G401.6 (cell line): ENCODE data around the gene SPATA31C2.
A peak's percentile ranks its signal among the peaks of the same experiment; 100 is the strongest.
"Not testable (repeated sequence)": the region's sequence is repeated elsewhere in the genome, so short reads cannot be mapped to it uniquely, and the experiment has no call there.

ENCODE experiments used
- FAIRE-seq: peaks from 2 replicates; lab custom pipeline; 2012; peaks lifted over from hg19 to GRCh38; lab: Jason Lieb, UNC

SPATA31C2 gene

GRCh38 chr9:88138375-88138774 lies at the start of gene SPATA31C2:
TSS of gene SPATA31C2 (minus strand) at chr9:88138475. CDS start at chr9:88138446, 29 bp downstream.
- FAIRE-seq, result not testable (repeated sequence)

DNA sequence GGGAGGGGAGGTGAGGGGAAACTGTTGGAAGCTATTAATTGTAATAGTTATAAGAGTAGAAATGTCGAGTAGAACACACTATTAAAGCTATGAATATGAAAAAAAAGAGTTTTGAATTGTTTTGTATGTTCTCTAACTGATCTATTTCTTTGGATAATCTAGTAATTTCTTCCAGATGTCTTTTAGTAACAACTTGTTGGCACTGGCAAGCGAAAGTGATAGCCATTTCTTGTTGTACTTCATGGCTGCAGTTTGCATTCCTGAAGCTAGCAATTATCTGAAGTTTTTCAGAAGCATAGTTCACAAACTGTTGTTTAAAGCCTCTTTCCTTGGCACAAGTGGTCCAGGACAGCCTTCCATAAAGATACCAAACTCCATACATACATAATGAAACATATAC lies 49.4 kb upstream of the SPATA31C2 start:
- FAIRE-seq, result no peak

GRCh38 chr9:88186495-88187110 lies 48.3 kb upstream of the SPATA31C2 start:
- no peak for FAIRE-seq

GRCh38 chr9:88184976-88185375 lies 46.7 kb upstream of the SPATA31C2 start:
- FAIRE-seq, result no peak

DNA sequence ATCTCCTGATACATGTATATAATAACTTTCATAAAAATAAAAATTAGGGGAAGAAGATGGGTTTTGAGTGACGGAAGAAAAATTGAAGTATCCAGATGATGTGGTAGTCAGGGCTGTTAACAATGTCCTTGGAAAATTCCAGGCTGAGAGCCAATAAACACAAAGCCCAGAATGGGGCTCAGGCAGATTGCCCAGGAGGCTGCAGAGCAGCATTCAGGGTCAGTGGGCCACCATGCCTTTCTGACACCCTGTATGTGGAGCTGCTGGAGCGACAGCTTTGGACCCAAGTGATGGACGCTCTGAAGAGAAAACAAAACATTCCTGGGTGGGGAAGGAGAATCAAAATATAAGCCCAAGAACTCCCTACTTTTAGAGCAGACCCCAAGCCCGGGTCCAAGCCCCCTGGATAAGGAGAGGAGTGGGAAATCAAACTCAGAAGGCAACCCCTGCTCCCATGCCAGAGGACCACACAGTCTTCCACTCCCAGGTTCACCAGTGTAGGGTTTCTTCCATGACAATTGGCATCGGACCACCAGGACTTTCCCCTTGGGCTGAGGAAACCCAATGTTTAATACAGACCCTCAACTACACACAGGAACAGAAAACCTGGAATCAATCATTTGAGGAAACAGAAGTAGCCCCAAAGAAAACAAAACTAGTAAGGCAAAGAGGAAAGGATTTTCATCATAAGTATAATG lies 45.7 kb upstream of the SPATA31C2 start:
- no peak for FAIRE-seq

DNA sequence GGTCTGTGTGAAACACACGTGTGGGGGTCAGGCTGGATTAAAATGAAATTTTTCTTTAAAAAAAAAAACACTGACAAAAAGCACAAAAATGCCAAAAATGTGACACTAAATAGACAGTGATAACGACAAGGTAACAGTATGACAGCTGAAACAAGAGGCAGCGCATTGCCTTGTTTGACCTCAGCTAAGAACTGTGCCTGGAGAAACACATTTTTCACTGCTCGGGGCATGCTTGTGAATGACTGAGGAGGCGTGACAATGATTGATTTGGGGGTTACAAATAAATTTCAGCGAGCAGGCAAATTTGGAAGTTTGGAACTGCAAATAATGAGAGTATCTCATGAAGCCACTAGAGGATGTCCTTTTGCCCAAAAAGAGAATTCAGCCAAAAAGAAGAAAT lies 44.2 kb upstream of the SPATA31C2 start:
- no peak for FAIRE-seq

DNA sequence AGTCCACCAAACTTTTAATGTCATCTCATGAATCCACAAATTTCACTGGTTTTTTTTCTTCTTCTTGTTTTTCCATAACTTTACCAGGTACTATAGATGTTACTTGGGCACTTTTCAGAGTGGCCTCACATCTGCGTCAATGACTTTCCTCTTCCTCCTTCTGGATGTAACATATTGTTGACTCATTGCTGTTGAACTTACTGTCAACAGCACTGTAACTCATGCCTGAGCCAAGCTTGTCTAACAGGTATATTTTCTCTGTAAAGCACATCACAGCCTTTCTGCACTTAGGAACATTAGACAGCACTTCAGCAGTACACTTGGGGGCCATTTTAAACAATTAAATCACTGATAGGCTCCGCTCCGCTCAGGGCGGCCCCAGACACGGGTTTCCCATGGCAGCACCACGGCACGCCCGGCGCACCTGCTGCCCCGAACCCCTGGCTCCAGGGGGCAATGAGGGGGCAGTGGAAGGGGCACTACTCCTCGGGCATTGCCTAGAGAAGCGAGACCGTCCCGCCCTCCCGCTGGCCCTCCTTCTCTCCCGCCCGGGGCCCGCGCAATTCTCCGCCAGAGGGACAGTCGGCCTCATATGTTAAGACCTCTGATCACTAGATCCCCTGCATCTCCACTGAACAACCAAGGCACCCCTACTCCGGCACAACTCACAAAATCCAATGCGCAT lies 41.9 kb upstream of the SPATA31C2 start:
- no peak for FAIRE-seq

- no peak for FAIRE-seq
Measured at GRCh38 chr9:88179062-88179521, 40.8 kb upstream of the SPATA31C2 start.

DNA sequence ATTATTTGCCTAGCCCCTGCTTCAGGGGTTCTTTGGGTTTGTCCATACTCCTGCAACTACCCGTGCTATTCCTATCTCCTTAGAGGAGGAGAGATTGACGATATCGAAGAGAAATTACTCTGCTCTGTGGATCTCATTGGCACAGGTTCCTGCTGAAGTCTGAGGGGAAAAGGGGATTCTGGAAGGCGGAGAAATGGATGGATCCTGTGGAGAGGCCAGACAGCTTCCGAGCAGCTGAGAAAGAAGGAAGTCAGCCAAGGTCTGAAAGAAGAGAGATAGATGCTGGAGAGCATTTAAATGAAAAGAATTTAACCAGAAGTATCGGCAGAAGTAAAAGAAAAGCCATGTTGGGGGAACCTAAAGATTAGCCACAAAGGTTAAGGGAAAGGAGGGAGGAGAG lies 40.4 kb upstream of the SPATA31C2 start:
- FAIRE-seq, result no peak

DNA sequence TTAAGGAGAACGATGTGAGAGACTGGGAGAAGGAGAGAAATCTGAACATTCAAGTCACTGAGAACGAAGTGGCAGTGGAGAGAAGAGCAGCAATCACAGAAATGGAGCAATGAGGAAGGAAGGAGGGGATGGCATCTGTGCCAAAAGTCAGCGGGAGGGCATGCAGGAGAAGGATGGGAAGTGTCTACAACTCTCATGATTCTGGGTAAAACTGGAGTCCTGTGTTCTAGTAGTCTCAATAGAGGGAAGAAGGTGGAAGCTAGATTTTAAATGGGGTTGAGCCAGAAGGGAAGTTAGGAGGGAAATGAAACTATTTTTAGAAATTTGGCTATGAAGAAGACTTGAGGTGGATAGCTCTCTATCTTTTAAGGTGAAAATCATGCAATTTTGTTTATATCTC lies 39.1 kb upstream of the SPATA31C2 start:
- FAIRE-seq, result no peak

GRCh38 chr9:88174324-88174723 lies 36.0 kb upstream of the SPATA31C2 start:
- FAIRE-seq, result no peak

- peak; percentile 79 for FAIRE-seq
Measured at GRCh38 chr9:88173378-88173999, 35.2 kb upstream of the SPATA31C2 start.

DNA sequence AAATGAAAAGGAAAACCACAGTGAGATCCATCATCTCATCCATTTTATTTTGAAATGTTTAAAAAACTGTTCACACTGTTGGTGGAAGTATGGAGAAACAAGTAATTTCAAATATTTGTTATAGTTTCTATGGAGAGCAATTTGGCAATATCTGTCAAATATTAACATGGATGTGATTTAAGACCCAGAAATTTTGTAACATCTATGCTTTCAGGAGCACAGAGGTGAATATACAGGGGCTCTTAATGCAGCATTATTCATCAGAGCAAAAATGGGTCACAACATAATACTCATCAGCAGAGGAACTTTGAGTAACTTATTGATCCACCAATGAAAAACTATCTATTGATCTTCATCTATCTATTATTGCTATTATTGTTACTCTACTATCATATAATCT lies 31.4 kb upstream of the SPATA31C2 start:
- no peak for FAIRE-seq

- FAIRE-seq, result no peak
Measured at GRCh38 chr9:88168564-88168963, 30.3 kb upstream of the SPATA31C2 start.

DNA sequence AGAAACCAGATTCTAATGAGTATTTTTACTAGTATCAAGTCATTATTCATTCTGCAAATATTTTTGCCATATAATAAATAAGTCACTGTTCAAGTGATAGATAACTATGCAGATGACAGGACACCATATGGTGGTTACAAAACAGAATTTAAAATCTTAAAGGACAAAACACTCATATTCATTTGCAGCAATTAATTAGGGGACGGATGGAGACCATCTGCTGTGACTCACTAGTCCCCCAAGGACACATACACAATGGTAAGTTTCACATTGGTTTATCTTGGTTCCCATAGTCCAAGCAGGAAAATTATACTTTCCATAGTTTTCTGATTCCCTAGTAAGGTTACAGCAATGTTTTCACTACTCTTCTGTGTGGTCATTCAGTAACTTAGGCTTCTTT lies 28.4 kb upstream of the SPATA31C2 start:
- FAIRE-seq, result no peak

GRCh38 chr9:88164850-88165249 lies 26.6 kb upstream of the SPATA31C2 start:
- no peak for FAIRE-seq

GRCh38 chr9:88161144-88161543 lies 22.9 kb upstream of the SPATA31C2 start:
- FAIRE-seq, result no peak

GRCh38 chr9:88143957-88144625 lies 5.8 kb upstream of the SPATA31C2 start:
- no peak for FAIRE-seq

DNA sequence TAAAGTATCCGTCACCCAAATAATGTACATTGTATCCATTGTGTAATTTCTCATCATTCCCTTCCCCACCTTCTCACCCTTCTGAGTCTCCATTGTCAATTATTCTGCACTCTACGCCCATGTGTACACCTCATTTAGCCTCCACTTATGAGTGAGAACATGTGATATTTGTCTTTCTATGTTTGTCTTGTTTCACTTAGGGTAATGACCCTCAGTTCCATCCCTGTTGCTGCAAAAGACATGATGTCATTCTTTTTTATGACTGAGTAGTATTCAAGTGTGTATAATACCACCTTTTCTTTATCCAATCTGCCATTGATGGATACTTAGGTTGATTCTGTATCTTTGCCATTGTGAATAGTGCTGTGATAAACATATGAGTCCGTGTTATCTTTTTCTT lies 4.9 kb upstream of the SPATA31C2 start:
- no peak for FAIRE-seq

DNA sequence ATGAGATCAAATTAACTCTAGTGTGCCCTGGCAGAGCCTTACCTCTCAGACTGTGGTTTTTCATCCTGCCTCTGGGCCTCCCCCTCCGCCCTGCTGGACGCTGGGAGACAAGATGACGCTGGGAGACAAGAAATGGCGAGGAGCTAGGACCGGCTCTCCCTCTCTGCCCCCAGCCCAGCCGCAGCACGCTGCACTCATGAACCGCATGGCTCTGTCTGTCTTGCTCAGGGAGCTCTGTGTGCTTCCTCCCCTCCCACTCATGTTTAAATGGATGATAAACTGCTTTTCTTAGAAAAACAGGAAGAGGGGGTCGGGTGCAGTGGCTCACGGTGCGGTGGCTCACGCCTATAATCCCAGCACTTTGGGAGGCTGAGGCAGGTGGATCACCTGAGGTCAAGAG lies 4.7 kb downstream of the SPATA31C2 start:
- not testable (repeated sequence) for FAIRE-seq

DNA sequence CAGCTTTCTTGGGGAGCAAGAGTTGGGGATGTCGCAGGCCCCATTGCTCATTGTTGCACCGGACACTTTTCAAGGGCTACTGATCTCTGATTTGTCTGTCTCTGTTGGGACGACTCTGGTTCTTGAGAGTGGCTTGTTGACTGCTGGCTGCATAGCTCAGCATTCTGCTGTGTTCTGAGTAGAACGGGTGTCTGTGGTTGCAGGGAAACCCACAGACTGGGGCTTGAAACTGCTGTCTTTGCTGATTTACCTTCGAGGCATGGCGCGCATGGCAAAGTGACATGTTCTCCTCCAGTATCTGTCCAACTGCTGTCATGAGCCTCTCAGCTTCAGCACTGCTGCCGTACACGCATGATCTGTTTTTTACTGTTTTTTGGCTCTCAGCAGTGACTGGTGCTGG lies 8.7 kb downstream of the SPATA31C2 start:
- FAIRE-seq, result not testable (repeated sequence)

DNA sequence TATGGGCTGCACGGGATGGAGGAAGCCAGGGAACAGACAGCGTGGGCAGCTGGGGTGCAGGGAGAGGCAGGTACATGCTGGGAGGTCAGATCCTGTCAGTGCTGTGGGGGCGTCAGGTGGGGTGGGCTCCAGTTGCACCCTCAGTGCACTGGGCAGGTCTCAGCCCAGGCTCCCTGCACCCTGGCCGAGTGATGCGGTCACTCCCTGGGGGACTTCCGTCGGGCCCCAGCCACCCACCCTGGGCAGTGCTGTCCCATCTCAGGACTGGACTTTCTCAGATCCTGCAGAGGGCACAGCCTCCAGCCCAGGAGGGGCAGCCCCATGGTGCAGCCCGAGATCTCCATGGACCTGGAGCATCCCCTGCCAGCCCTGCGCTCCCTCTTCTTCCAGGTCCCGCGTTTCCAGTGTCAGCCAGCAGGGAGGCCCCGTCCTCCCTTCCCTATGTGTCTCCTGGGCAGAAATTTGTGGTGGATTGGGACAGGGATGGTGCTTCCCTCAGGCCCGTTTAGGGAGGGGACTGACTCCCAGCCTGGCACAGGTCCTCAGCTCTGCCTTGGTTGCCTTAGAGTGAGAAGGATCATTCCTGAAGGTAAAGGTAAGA lies 10.5 kb downstream of the SPATA31C2 start:
- FAIRE-seq, result not testable (repeated sequence)
